Upper lobe of left lung (tissue), 6 donors: Measurements from ENCODE around the gene HEATR5A. TPM values are rescaled to one million over a fixed set of nuclear protein-coding genes. Genes with fewer than 3 reads are reported as not detected.
"Not testable (repeated sequence)": the region's sequence is repeated elsewhere in the genome, so short reads cannot be mapped to it uniquely, and the experiment has no call there.

Experiments
- ATAC-seq, 2 donors: fragments of 200-7000 bp; cut with Tn5 transposase; one replicate each; pipeline ENCODE4 v1.9.1; 2022; ENCODE audit warnings: mild to moderate bottlenecking in 2 of 2, moderate library complexity in 2 of 2; ENCODE audit not compliant: low FRiP score in 2 of 2
- DNase-seq, 2 donors: peaks; one replicate each; pipeline ENCODE4 v3.0.0-alpha.2; 2019 to 2020
- H3K27ac ChIP-seq, 4 donors: fragments of 200-600 bp; sonication (generic); one replicate each; pipeline ENCODE4 v1.5.1; 2016 to 2019
- H3K27me3 ChIP-seq, 4 donors: fragments of 200-600 bp; sonication (generic); one replicate each; pipeline ENCODE4 v1.5.1; 2017 to 2019
- H3K36me3 ChIP-seq, 4 donors: fragments of 200-600 bp; sonication (generic); one replicate each; pipeline ENCODE4 v1.5.1; 2016 to 2019
- H3K4me1 ChIP-seq, 4 donors: fragments of 200-600 bp; sonication (generic); one replicate each; pipeline ENCODE4 v1.5.1; 2018 to 2019
- H3K4me3 ChIP-seq, 4 donors: fragments of 200-600 bp; sonication (generic); one replicate each; pipeline ENCODE4 v1.5.1; 2017 to 2019; ENCODE audit warnings: mild to moderate bottlenecking in 2 of 4, moderate library complexity in 1 of 4
- H3K9me3 ChIP-seq, 4 donors: fragments of 200-600 bp; sonication (generic); one replicate each; pipeline ENCODE4 v1.5.1; 2018 to 2019
- EP300 ChIP-seq, 4 donors: sonication (generic); formaldehyde crosslinking; IDR thresholded peaks; one replicate each; pipeline ENCODE4 v1.5.1; 2017; ENCODE audit warnings: antibody characterized with exemption in 4 of 4, control low read depth in 2 of 4
- POLR2A ChIP-seq, 4 donors: fragments of 450-650 bp; IDR thresholded peaks; one replicate each; pipeline ENCODE4 v1.5.1; 2016 to 2017; ENCODE audit warnings: antibody characterized with exemption in 4 of 4, mild to moderate bottlenecking in 2 of 4
- POLR2AphosphoS5 ChIP-seq, 2 donors: sonication (generic); formaldehyde crosslinking; IDR thresholded peaks; one replicate each; pipeline ENCODE4 v1.5.1; 2017; ENCODE audit warnings: antibody characterized with exemption in 2 of 2
- WGBS, 2 donors: methylation state at CpG; one replicate each; pipeline ENCODE4 v1.1.5; 2017 to 2018; 5-methylcytosine and 5-hydroxymethylcytosine counted together
- total RNA-seq, 6 donors: library from RNA; depleted of rRNA in 4 of 6; stranded (reverse); fragments of >200 nt in 4 of 6; gene quantifications; one replicate each; pipeline versions ENCODE4 v1.1.0 to v1.2.1, GENCODE V29; 2016 to 2021
- TF ChIP-seq, protein P1 (sequence below), 6 experiments: fragments of 450-650 bp in 4 of 6; fragments of 200-600 bp in 2 of 6; sonication (generic) in 2 of 6; IDR thresholded peaks; one replicate each; pipeline ENCODE4 v1.5.1; 2016 to 2019; ENCODE audit warnings: antibody characterized with exemption in 6 of 6
- donor health status: DM: no; HTN: no; CAD: no; lungs with moderate emphysema.
- donor health status: DM: no; HTN: yes; CAD: no; lungs with severe emphysema.

HEATR5A gene
- total RNA-seq, 6 donors from 2014 or later = 19.6 to 66.0 (median 39.3) TPM

DNA sequence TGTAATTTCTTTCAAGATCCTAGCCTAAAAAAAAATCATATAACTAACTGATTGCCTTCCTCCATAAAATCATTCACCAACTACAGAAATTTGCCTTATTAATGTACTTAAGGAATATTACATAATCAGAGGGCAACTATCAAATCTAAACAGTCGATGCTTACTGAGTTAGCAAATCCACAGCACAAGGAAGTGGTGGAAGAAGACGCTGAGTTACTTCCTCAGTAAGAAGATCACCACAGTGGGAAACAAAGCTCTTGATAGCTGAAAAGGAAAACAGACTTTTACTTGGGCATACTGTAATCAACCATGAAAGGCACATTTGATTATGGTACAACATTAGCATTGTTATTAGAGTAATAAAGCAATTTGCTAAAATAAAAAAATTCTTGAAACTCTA lies 48.7 kb downstream of the HEATR5A start:
- H3K27me3 ChIP-seq = no peaks in the 10 kb centered on the region
- no peak overlapping the region for H3K27ac ChIP-seq
- no peaks in the 10 kb centered on the region for H3K9me3 ChIP-seq
- TF ChIP-seq, protein P1, sequence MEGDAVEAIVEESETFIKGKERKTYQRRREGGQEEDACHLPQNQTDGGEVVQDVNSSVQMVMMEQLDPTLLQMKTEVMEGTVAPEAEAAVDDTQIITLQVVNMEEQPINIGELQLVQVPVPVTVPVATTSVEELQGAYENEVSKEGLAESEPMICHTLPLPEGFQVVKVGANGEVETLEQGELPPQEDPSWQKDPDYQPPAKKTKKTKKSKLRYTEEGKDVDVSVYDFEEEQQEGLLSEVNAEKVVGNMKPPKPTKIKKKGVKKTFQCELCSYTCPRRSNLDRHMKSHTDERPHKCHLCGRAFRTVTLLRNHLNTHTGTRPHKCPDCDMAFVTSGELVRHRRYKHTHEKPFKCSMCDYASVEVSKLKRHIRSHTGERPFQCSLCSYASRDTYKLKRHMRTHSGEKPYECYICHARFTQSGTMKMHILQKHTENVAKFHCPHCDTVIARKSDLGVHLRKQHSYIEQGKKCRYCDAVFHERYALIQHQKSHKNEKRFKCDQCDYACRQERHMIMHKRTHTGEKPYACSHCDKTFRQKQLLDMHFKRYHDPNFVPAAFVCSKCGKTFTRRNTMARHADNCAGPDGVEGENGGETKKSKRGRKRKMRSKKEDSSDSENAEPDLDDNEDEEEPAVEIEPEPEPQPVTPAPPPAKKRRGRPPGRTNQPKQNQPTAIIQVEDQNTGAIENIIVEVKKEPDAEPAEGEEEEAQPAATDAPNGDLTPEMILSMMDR (IDR thresholded peaks at IDR 0.05) = no peak
- no peak for TF ChIP-seq POLR2A (IDR thresholded peaks at IDR 0.05)
- no peak for TF ChIP-seq POLR2AphosphoS5 (IDR thresholded peaks at IDR 0.05)
- TF ChIP-seq EP300 (IDR thresholded peaks at IDR 0.05) = no peak
- no peaks in the 10 kb centered on the region for H3K4me1 ChIP-seq
- WGBS, 2 donors = 24 to 39% methylated on average over 2 of the region's 2 CpGs
- ATAC-seq (no peak), DNase-seq (no peak)
- no peak overlapping the region for H3K4me3 ChIP-seq
- peaks cover 0 to 81% (median 14%) of the 10 kb centered on the region in 4 donors for H3K36me3 ChIP-seq

DNA sequence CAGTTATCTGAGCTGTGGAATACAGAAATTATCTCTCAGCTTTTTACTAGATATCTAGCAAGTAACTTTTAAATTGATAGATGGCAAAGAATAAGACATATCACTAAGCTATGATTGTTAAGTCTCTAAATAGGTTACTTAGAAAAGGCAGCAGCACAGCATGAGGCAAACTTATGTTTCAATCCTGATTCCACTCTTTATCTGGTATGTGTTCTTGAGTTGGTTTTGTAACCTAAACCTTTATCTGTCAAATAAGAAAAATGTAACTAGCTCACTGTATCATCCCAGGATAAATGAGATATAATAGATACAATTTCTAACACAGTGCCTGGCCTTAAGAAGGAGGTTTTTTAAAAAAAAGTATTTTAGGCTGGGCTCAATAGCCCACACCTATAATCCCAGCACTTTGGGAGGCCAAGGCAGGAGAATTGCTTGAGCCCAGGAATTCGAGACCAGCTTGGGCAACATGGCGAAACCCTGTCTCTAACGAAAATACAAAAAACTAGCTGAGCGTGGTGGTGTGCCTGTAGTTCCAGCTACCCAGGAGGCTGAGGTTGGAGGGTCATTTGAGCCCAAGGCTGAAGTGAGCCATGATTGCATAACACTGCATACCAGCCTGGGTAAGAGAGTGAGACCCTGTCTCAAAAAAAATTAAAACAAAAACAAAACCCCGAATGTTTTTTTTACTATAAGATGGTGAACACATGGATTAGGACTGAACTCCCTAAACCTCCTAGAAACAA lies 56.8 kb downstream of the HEATR5A start:
- H3K27ac ChIP-seq = no peak overlapping the region
- no peak overlapping the region for H3K4me3 ChIP-seq
- H3K27me3 ChIP-seq = no peaks in the 10 kb centered on the region
- no peak for DNase-seq
- 81 to 86% methylated on average over 5 of the region's 5 CpGs for WGBS, 2 donors
- peaks cover under 1 to 64% (median 14%) of the 10 kb centered on the region in 4 donors for H3K36me3 ChIP-seq
- TF ChIP-seq, protein P1 (IDR thresholded peaks at IDR 0.05) = no peak
- no peak for TF ChIP-seq POLR2AphosphoS5 (IDR thresholded peaks at IDR 0.05)
- no peak for TF ChIP-seq EP300 (IDR thresholded peaks at IDR 0.05)
- TF ChIP-seq POLR2A (IDR thresholded peaks at IDR 0.05) = no peak
- no peaks in the 10 kb centered on the region for H3K9me3 ChIP-seq
- no peak for ATAC-seq
- no peaks in the 10 kb centered on the region for H3K4me1 ChIP-seq

DNA sequence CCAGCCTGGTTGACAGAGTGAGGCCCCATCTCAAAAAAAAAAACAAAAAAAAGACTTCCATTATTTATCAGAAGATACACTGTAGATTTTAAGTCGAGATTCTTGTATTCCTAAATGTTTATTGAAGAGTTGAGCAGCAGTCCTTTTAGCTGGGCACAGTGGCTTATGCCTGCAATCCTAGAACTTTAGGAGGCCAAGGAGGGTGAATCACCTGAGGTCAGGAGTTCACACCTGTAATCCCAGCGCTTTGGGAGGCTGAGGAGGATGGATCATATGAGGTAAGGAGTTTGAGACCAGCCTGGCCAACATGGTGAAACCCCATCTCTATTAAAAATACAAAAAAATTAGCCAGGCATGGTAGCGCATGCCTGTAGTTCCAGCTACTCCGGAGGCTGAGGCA lies 57.6 kb downstream of the HEATR5A start:
- 95 to 98% methylated on average over 4 of the region's 4 CpGs for WGBS, 2 donors
- no peak for DNase-seq
- ATAC-seq = no peak
- H3K27me3 ChIP-seq = no peaks in the 10 kb centered on the region
- H3K4me1 ChIP-seq = no peaks in the 10 kb centered on the region
- no peak for TF ChIP-seq EP300 (IDR thresholded peaks at IDR 0.05)
- TF ChIP-seq POLR2AphosphoS5 (IDR thresholded peaks at IDR 0.05) = no peak
- TF ChIP-seq, protein P1 (IDR thresholded peaks at IDR 0.05) = no peak
- no peak for TF ChIP-seq POLR2A (IDR thresholded peaks at IDR 0.05)
- peaks cover 7 to 66% (median 18%) of the 10 kb centered on the region in 4 donors for H3K36me3 ChIP-seq
- H3K9me3 ChIP-seq = no peaks in the 10 kb centered on the region
- no peak overlapping the region for H3K27ac ChIP-seq
- no peak overlapping the region for H3K4me3 ChIP-seq

DNA sequence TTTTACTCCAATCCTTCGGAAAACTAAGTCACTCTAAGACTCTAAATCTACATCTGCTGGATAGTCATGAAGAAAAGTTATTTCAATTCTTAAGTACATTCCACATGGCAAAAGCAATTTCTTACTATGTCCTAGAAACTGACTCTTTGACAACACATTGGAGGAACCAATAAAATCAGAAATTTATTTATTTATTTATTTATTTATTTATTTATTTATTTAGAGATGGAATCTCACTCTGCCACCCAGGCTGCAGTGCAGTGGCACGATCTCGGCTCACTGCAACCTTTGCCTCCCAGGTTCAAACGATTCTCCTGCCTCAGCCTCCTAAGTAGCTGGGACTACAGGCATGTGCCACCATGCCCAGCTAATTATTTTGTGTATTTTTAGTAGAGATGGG lies 58.6 kb downstream of the HEATR5A start:
- not testable (repeated sequence) for H3K27me3 ChIP-seq, H3K27ac ChIP-seq, DNase-seq, H3K4me1 ChIP-seq, H3K4me3 ChIP-seq, H3K9me3 ChIP-seq, ATAC-seq
- 97 to 99% methylated on average over 4 of the region's 4 CpGs for WGBS, 2 donors
- peaks cover 8 to 66% (median 20%) of the 10 kb centered on the region in 4 donors for H3K36me3 ChIP-seq

DNA sequence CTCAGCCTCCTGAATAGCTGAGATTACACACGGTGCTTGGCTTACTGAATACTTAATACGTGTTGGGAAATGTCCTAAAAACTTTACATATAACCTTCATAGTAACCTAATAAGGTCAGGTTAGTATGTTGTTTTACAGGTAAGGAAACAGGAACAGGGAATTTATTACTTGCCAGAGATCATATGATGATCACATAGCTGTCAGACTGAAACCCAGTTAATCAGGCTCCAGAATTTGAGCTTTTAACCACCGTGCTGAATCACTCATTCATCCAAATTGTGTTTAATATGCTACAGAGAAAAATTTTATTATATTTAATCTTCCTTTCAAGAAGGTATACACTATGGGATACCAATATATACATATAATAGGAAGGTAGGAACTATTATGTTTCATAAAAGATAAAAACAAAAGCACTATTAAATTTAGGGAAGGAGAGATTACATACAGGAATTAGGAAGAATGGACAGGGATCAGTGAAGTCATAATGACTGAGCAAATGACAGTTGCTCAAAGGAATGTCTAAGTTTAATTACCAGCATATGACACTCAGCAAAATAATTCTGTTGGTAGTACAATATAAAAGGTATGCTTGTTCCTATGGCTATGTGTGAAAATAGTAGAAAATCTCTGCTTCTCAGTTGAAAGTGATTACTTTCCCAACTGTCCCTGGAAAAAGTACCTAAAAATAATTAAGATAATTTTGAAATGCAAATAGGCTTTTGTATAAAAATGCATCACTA lies 59.3 kb downstream of the HEATR5A start:
- no peak overlapping the region for H3K27ac ChIP-seq
- H3K36me3 ChIP-seq = peaks cover 8 to 65% (median 20%) of the 10 kb centered on the region in 4 donors
- no peaks in the 10 kb centered on the region for H3K27me3 ChIP-seq
- TF ChIP-seq POLR2A (IDR thresholded peaks at IDR 0.05) (no peak), EP300 (IDR thresholded peaks at IDR 0.05) (no peak), POLR2AphosphoS5 (IDR thresholded peaks at IDR 0.05) (no peak)
- TF ChIP-seq, protein P1 (IDR thresholded peaks at IDR 0.05) = no peak
- H3K4me1 ChIP-seq = peaks cover 0 to 3% (median 1%) of the 10 kb centered on the region in 4 donors
- no peak overlapping the region for H3K4me3 ChIP-seq
- WGBS, 2 donors = 91% methylated on average over 3 of the region's 3 CpGs
- ATAC-seq (no peak), DNase-seq (no peak)
- no peaks in the 10 kb centered on the region for H3K9me3 ChIP-seq
